ENCODE results near the gene RRP9.
"Not testable (repeated sequence)": the region's sequence is repeated elsewhere in the genome, so short reads cannot be mapped to it uniquely, and the experiment has no call there.

The RRP9 gene

GRCh38 chr3:51937014-51937413, 4.7 kb downstream of the RRP9 start:
- no peak for DNase-seq

- no peak for DNase-seq
Measured at GRCh38 chr3:51935886-51936755, 5.6 kb downstream of the RRP9 start.

GRCh38 chr3:51934991-51935885, 6.5 kb downstream of the RRP9 start:
- DNase-seq, result no peak

- DNase-seq, result no peak
Measured at GRCh38 chr3:51934139-51934850, 7.4 kb downstream of the RRP9 start.

GRCh38 chr3:51933471-51934138, 8.1 kb downstream of the RRP9 start:
- DNase-seq, result no peak

- no peak for DNase-seq
Measured at GRCh38 chr3:51932471-51933370, 9.0 kb downstream of the RRP9 start.

GRCh38 chr3:51931756-51932155, 9.9 kb downstream of the RRP9 start:
- no peak for DNase-seq

- no peak for DNase-seq
Measured at GRCh38 chr3:51930439-51930838, 11.3 kb downstream of the RRP9 start.

- no peak for DNase-seq
Measured at GRCh38 chr3:51929420-51930003, 12.2 kb downstream of the RRP9 start.

- DNase-seq, result not testable (repeated sequence)
Measured at GRCh38 chr3:51928981-51929380, 12.7 kb downstream of the RRP9 start.

GRCh38 chr3:51928438-51928837, 13.3 kb downstream of the RRP9 start:
- DNase-seq, result no peak

GRCh38 chr3:51927061-51927977, 14.4 kb downstream of the RRP9 start:
- DNase-seq, result no peak

- no peak for DNase-seq
Measured at GRCh38 chr3:51921081-51921578, 20.6 kb downstream of the RRP9 start.

- no peak for DNase-seq
Measured at GRCh38 chr3:51916418-51916817, 25.3 kb downstream of the RRP9 start.

- DNase-seq, result no peak
Measured at GRCh38 chr3:51908026-51908425, 33.7 kb downstream of the RRP9 start.

- no peak for DNase-seq
Measured at GRCh38 chr3:51904034-51904823, 37.5 kb downstream of the RRP9 start.

- DNase-seq, result not testable (repeated sequence)
Measured at GRCh38 chr3:51902361-51902760, 39.3 kb downstream of the RRP9 start.

GRCh38 chr3:51900043-51900442, 41.7 kb downstream of the RRP9 start:
- not testable (repeated sequence) for DNase-seq

- DNase-seq, result no peak
Measured at GRCh38 chr3:51897391-51897790, 44.3 kb downstream of the RRP9 start.

All from SW 1271 (cell line).